HG02759 (cell line): ENCODE data around the gene RPS26.
A peak's percentile ranks its signal among the peaks of the same experiment; 100 is the strongest.
"Not testable (repeated sequence)": the region's sequence is repeated elsewhere in the genome, so short reads cannot be mapped to it uniquely, and the experiment has no call there.

Experiments
- ATAC-seq: cut with Tn5 transposase; IDR thresholded peaks from one replicate; pipeline ENCODE4 v1.9.1; 2021; ENCODE audit warnings: mild to moderate bottlenecking, moderate library complexity; ENCODE audit not compliant: unreplicated experiment

The RPS26 gene

GRCh38 chr12:56041552-56042429 is at the start of gene RPS26:
TSS of gene RPS26 (plus strand) at chr12:56041918. CDS start at chr12:56042167, 249 bp downstream.
- peak; percentile 94 for ATAC-seq

- ATAC-seq: no peak
Measured at GRCh38 chr12:55993230-55993853, 48.4 kb upstream of the RPS26 start.

DNA sequence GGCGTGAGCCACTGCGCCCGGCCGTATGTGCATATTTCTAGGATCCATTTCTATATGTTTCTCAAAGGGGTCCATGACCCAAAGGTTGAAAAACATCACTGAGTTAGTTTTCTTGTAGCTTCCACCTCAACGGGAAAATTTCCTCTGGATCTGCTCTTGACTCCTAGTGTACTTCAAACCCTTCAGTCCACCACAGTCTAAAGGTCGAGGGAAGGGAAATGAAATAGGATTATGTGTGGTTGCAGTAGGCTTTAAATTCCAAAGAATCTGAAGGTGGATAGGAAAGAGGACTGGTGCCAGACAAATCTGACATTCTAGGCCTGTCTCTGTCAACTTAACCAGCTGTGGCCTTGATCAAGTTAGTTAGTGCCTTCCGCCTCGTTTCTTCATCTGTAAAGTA is 46.4 kb upstream of the RPS26 start:
- no peak for ATAC-seq

GRCh38 chr12:55996201-55996714 is 45.5 kb upstream of the RPS26 start:
- no peak for ATAC-seq

- ATAC-seq: peak; percentile 99
Measured at GRCh38 chr12:55996715-55997534, 44.8 kb upstream of the RPS26 start, which contains the start of gene SUOX. TSS of gene SUOX (plus strand) at chr12:55997276. CDS start at chr12:56002222, 4,946 bp downstream.

- no peak for ATAC-seq
Measured at GRCh38 chr12:55997535-55997859, 44.2 kb upstream of the RPS26 start.

- not testable (repeated sequence) for ATAC-seq
Measured at GRCh38 chr12:55999522-55999921, 42.2 kb upstream of the RPS26 start.

- not testable (repeated sequence) for ATAC-seq
Measured at GRCh38 chr12:55999999-56000540, 41.6 kb upstream of the RPS26 start.

DNA sequence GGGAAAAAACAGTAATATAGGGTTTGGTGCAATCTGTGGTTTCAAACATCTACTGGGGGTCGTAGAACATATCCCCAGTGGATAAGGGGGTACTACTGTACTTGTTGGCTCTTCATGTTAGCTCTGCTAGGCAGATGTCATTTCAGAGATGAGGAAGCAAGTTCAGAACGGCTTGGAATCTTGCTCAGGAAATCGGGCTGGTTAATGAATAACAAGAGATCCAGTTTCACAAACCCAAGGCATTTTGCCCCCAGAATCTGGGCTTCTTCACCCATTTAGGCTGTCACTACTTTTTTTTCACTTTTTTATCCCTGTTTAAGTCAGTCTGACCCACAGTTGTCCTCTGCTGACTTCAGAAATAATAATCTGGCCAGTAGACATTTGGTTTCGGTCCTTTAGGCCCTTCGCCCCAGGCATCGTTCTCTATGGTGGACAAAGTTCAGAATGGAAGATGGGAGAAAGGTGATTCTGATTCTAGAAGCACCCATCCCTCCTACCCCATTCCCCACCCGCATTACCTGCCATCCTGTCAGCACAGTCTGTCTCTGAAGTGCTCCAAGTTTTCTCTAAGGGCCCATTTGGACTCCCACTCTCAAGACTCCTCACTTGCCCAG is 40.1 kb upstream of the RPS26 start:
- ATAC-seq: no peak

DNA sequence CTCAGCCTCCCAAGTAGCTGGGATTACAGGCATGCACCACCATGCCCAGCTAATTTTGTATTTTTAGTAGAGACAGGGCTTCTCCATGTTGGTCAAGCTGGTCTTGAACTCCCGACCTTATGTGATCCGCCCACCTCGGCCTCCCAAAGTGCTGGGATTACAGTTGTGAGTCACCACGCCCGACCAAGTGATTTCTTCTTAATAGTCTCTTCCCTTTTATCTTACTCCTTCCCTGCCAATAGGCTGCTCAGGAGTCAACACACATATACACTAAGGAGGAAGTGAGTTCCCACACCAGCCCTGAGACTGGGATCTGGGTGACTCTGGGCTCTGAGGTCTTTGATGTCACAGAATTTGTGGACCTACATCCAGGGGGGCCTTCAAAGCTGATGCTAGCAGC is 38.3 kb upstream of the RPS26 start:
- not testable (repeated sequence) for ATAC-seq

DNA sequence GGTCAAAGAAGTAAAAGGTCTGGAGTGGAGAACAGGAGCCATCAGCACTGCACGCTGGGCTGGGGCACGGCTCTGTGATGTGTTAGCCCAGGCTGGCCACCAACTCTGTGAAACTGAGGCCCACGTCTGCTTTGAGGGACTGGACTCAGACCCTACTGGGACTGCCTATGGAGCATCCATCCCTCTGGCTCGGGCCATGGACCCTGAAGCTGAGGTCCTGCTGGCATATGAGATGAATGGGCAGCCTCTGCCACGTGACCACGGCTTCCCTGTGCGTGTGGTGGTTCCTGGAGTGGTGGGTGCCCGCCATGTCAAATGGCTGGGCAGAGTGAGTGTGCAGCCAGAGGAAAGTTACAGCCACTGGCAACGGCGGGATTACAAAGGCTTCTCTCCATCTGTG is 37.5 kb upstream of the RPS26 start:
- no peak for ATAC-seq

DNA sequence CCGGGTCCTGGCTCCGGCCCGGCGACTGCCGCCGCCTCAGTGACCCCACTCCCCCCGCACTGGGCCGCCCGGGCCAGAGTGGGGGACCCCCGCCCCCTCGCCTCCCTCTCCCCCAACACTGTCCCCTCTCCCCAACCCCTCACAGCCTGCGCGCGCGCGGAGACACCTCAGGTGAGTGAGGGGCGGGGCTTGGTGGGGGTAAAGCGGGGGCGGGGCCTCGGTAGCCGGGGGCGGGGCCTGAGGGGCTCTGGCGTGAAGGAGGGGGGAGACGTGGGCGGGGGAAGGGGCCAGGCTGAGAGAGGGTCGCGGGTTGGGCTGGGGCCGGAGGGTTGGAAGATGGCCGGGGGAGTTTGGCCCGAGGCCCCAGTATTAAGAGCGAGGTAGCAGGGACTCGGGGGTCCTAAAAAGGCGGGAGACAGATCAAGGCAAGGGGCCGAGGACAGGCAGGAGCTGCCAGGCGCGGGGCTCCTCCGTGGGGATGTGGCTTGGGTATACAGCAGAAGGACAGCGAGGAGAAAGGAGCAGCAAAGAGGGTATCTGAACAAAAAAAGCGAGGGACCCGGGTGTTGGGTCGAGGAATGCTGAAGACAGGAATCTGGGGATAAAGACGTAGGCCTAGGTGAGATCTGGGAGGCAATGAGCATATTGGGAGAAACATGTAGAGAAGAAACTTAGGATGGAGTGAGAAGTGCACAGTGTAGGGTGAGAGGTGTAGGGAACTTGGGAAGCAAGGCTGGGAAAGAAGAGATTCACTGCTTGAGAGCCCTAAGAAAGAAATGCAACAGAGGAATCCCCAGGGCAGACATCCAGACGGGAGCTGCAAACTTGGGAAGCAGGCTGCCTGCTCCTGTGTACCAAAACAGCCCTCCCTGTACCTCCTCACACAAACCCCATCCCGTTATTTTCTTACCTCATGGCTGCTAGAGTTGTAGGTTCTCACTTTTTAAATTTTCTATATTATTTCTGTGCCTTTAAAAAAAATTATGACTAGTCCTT is 33.9 kb upstream of the RPS26 start:
- peak; percentile 41 for ATAC-seq

- no peak for ATAC-seq
Measured at GRCh38 chr12:56010111-56010570, 31.6 kb upstream of the RPS26 start.

DNA sequence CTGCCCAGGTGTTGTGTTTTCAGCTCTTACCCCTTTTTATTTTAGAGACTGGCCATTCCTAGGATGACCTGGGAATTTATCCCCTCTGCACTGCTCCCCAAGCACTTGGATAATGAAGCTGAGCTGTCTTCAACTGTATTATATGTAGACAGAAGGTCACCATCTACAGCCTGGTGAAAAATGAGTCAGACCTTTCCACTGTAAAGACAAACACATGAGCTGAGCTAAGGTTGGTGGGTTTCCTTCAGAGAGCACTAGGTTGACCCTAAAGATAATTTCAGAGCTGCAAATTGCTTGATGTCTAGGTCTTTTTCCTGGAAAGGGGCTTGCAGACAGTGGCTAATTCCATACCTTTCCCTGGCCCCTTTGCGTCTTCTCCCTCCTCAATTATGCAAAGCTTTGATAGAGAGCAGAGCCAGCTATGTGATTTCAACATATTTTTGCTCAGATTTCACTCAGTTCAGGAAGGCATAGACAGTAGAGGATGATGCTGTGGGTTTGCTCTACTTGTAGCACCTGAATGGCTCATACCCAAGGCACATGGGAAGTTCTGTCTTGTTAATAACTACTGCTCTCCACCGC is 30.1 kb upstream of the RPS26 start:
- no peak for ATAC-seq

DNA sequence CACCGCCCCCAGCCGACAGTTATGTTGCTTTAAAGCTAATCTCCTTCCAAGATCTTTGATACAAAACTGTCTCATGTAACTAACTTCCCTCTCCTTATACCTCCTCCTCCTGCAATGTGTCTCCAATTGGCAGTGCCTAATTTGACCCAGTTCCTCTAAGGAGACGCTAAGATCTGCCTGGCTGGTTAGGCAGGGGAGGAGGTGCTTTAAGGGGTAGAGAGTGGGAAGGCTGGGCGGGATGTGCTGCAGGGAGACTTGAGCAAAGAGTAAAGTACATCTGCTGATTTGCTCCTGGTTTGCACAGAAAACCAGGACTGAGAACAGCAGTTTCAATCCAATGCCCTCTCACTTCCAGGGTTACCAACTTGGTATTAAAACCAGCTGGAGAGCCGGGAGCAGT is 28.2 kb upstream of the RPS26 start:
- ATAC-seq: no peak

DNA sequence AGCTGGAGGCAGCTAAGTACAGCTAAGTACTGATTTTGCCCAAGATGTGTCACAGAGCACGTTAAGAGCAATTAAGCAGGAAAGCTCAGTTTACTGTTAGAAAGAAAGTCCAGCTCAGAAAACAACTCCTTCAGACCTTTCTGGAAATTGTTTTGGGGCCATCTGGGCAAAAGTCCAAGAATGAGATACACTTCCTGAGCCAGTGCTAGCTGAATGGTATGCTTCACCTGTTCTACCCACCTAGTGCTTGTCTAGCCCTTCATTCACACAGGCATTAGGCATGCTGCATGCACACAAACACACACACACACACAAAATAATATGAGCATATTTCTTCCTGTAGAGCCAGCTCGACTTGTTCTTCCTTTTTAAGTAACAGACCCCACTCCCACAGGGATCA is 27.5 kb upstream of the RPS26 start:
- no peak for ATAC-seq

GRCh38 chr12:56017181-56017580 is 24.5 kb upstream of the RPS26 start:
- no peak for ATAC-seq

GRCh38 chr12:56018356-56018755 is 23.4 kb upstream of the RPS26 start:
- no peak for ATAC-seq
